Glomerular visceral epithelial cell (primary cell): ENCODE measurements around the gene CCL13.

ENCODE experiments used
- DNase-seq: peaks from one replicate; pipeline ENCODE4 v3.0.0-alpha.2; 2016; ENCODE audit errors: extremely low spot score

Gene CCL13

GRCh38 chr17:34384822-34385605, 28.7 kb downstream of the CCL13 start:
- DNase-seq: no peak

- DNase-seq: no peak
These were observed 30.0 kb downstream of the CCL13 start for GRCh38 chr17:34386343-34386696.

- DNase-seq: no peak
These were observed 30.6 kb downstream of the CCL13 start for GRCh38 chr17:34386697-34387550.

- DNase-seq: no peak
These were observed 31.3 kb downstream of the CCL13 start for GRCh38 chr17:34387566-34387965.

- DNase-seq: no peak
These were observed 33.0 kb downstream of the CCL13 start for GRCh38 chr17:34389126-34389750.

- DNase-seq: no peak
These were observed 34.4 kb downstream of the CCL13 start for GRCh38 chr17:34390649-34391048.

GRCh38 chr17:34391241-34391640, 35.0 kb downstream of the CCL13 start:
- no peak for DNase-seq

GRCh38 chr17:34393401-34393800, 37.1 kb downstream of the CCL13 start:
- no peak for DNase-seq

GRCh38 chr17:34397265-34397664, 41.0 kb downstream of the CCL13 start:
- no peak for DNase-seq

- no peak for DNase-seq
These were observed 42.7 kb downstream of the CCL13 start for GRCh38 chr17:34398990-34399389.

- no peak for DNase-seq
These were observed 43.4 kb downstream of the CCL13 start for GRCh38 chr17:34399725-34400124.

GRCh38 chr17:34400301-34400931, 44.1 kb downstream of the CCL13 start:
- no peak for DNase-seq

GRCh38 chr17:34401165-34401564, 44.9 kb downstream of the CCL13 start:
- no peak for DNase-seq

GRCh38 chr17:34403006-34403405, 46.7 kb downstream of the CCL13 start:
- no peak for DNase-seq

- no peak for DNase-seq
These were observed 49.9 kb downstream of the CCL13 start for GRCh38 chr17:34406226-34406625.
